HEK293 (cell line): Measurements from ENCODE around the gene TRAF2.
A peak's percentile ranks its signal among the peaks of the same experiment; 100 is the strongest.

Experiments used
- FEZF1 ChIP-seq: fragments of 450-650 bp; formaldehyde crosslinking; IDR thresholded peaks from 2 replicates; pipeline ENCODE4 v1.5.1; 2016; ENCODE audit warnings: missing biosample characterization, missing genetic modification characterization
- GLIS2 ChIP-seq: fragments of 450-650 bp; formaldehyde crosslinking; IDR thresholded peaks from 2 replicates; pipeline ENCODE4 v1.5.1; 2016; ENCODE audit warnings: missing biosample characterization, missing genetic modification characterization
- MEIS1 ChIP-seq: sonication (generic); formaldehyde crosslinking; IDR thresholded peaks from 2 replicates; pipeline ENCODE4 v1.8.1; 2022; ENCODE audit warnings: missing genetic modification reagents, mild to moderate bottlenecking, borderline replicate concordance
- MYNN ChIP-seq: fragments of 450-650 bp; formaldehyde crosslinking; IDR thresholded peaks from 2 replicates; pipeline ENCODE4 v1.5.1; 2016; ENCODE audit warnings: missing biosample characterization, missing genetic modification characterization, borderline replicate concordance
- SCRT2 ChIP-seq: fragments of 450-650 bp; formaldehyde crosslinking; IDR thresholded peaks from 2 replicates; pipeline ENCODE4 v1.5.1; 2016; ENCODE audit warnings: missing biosample characterization, missing genetic modification characterization
- SETDB1 ChIP-seq: IDR thresholded peaks from one replicate; pipeline ENCODE4 v1.6.1; 2017; ENCODE audit warnings: mild to moderate bottlenecking, low read length, moderate library complexity, mixed read lengths; ENCODE audit not compliant: insufficient read length
- YY1 ChIP-seq: fragments of 450-650 bp; formaldehyde crosslinking; IDR thresholded peaks from 2 replicates; pipeline ENCODE4 v1.5.1; 2018; ENCODE audit warnings: missing biosample characterization, missing genetic modification characterization
- ZNF140 ChIP-seq: fragments of 450-650 bp; formaldehyde crosslinking; IDR thresholded peaks from 2 replicates; pipeline ENCODE4 v1.5.1; 2016; ENCODE audit warnings: missing biosample characterization, missing genetic modification characterization
- ZNF157 ChIP-seq: fragments of 450-650 bp; formaldehyde crosslinking; IDR thresholded peaks from 2 replicates; pipeline ENCODE4 v1.5.1; 2016; ENCODE audit warnings: missing biosample characterization, missing genetic modification characterization
- ZNF19 ChIP-seq: fragments of 450-650 bp; formaldehyde crosslinking; IDR thresholded peaks from 2 replicates; pipeline ENCODE4; 2016; ENCODE audit warnings: missing biosample characterization, missing genetic modification characterization, low read depth
- ZNF211 ChIP-seq: fragments of 450-650 bp; formaldehyde crosslinking; IDR thresholded peaks from 2 replicates; pipeline ENCODE4 v1.5.1; 2016; ENCODE audit warnings: low read depth, missing biosample characterization, missing genetic modification characterization
- ZNF274 ChIP-seq, 2 experiments: fragments of 200-500 bp in 1 of 2; fragments of 450-650 bp in 1 of 2; sonication (Bioruptor generic) in 1 of 2; formaldehyde crosslinking in 1 of 2; IDR thresholded peaks; 2 replicates each; pipeline versions ENCODE4 v1.5.1 to v1.6.1; 2014 to 2016; ENCODE audit warnings: borderline replicate concordance in 1 of 2, inconsistent platforms in 1 of 2, low read length in 1 of 2, missing biosample characterization in 1 of 2, missing genetic modification characterization in 1 of 2
- ZNF292 ChIP-seq: fragments of 450-650 bp; formaldehyde crosslinking; IDR thresholded peaks from 2 replicates; pipeline ENCODE4 v1.5.1; 2016; ENCODE audit warnings: low read depth, missing biosample characterization, missing genetic modification characterization, borderline replicate concordance
- ZNF324 ChIP-seq: fragments of 450-650 bp; formaldehyde crosslinking; IDR thresholded peaks from 2 replicates; pipeline ENCODE4 v1.5.1; 2016; ENCODE audit warnings: missing biosample characterization, missing genetic modification characterization
- ZNF426 ChIP-seq: fragments of 450-650 bp; formaldehyde crosslinking; IDR thresholded peaks from 2 replicates; pipeline ENCODE4 v1.5.1; 2017; ENCODE audit warnings: missing biosample characterization, missing genetic modification characterization, mild to moderate bottlenecking, inconsistent platforms, moderate library complexity
- ZNF433 ChIP-seq: fragments of 450-650 bp; formaldehyde crosslinking; IDR thresholded peaks from 2 replicates; pipeline ENCODE4 v1.5.1; 2016; ENCODE audit warnings: missing biosample characterization, missing genetic modification characterization, low read depth
- ZNF544 ChIP-seq: fragments of 450-650 bp; formaldehyde crosslinking; IDR thresholded peaks from 2 replicates; pipeline ENCODE4 v1.5.0; 2017; ENCODE audit warnings: missing biosample characterization, missing genetic modification characterization
- ZNF585B ChIP-seq: fragments of 450-650 bp; formaldehyde crosslinking; IDR thresholded peaks from 2 replicates; pipeline ENCODE4 v1.5.1; 2016; ENCODE audit warnings: missing biosample characterization, missing genetic modification characterization
- ZNF621 ChIP-seq: fragments of 450-650 bp; formaldehyde crosslinking; IDR thresholded peaks from 2 replicates; pipeline ENCODE4 v1.5.1; 2017; ENCODE audit warnings: missing biosample characterization, missing genetic modification characterization
- ZNF626 ChIP-seq: fragments of 450-650 bp; sonication (Bioruptor Pico); formaldehyde crosslinking; IDR thresholded peaks from 2 replicates; pipeline ENCODE4 v1.5.1; 2018; ENCODE audit warnings: missing biosample characterization, missing genetic modification characterization, inconsistent platforms
- ZNF629 ChIP-seq: fragments of 450-650 bp; formaldehyde crosslinking; IDR thresholded peaks from 2 replicates; pipeline ENCODE4 v1.5.1; 2017; ENCODE audit warnings: missing biosample characterization, missing genetic modification characterization
- ZNF785 ChIP-seq: fragments of 450-650 bp; formaldehyde crosslinking; IDR thresholded peaks from 2 replicates; pipeline ENCODE4 v1.5.1; 2016; ENCODE audit warnings: missing biosample characterization, missing genetic modification characterization
- ZNF843 ChIP-seq: fragments of 450-650 bp; formaldehyde crosslinking; IDR thresholded peaks from 2 replicates; pipeline ENCODE4 v1.5.1; 2016; ENCODE audit warnings: missing biosample characterization, missing genetic modification characterization
- TF ChIP-seq, protein P1 (sequence below): fragments of 450-650 bp; formaldehyde crosslinking; conservative IDR thresholded peaks from 2 replicates; pipeline ENCODE4 v1.5.1; 2016; ENCODE audit warnings: low read depth, missing biosample characterization, missing genetic modification characterization
- TF ChIP-seq, protein P2 (sequence below): fragments of 450-650 bp; formaldehyde crosslinking; IDR thresholded peaks from 2 replicates; pipeline ENCODE4 v1.5.1; 2016; ENCODE audit warnings: missing biosample characterization, missing genetic modification characterization
- TF ChIP-seq, protein P3 (sequence below): fragments of 450-650 bp; formaldehyde crosslinking; IDR thresholded peaks from 2 replicates; pipeline ENCODE4 v1.5.1; 2017; ENCODE audit warnings: missing biosample characterization, missing genetic modification characterization
- TF ChIP-seq, protein P4 (sequence below): fragments of 450-650 bp; formaldehyde crosslinking; IDR thresholded peaks from 2 replicates; pipeline ENCODE4 v1.5.1; 2016; ENCODE audit warnings: missing biosample characterization, missing genetic modification characterization
- TF ChIP-seq, protein P5 (sequence below): fragments of 450-650 bp; formaldehyde crosslinking; IDR thresholded peaks from 2 replicates; pipeline ENCODE4 v1.5.1; 2016; ENCODE audit warnings: missing biosample characterization, missing genetic modification characterization, low read depth

TRAF2 gene

DNA sequence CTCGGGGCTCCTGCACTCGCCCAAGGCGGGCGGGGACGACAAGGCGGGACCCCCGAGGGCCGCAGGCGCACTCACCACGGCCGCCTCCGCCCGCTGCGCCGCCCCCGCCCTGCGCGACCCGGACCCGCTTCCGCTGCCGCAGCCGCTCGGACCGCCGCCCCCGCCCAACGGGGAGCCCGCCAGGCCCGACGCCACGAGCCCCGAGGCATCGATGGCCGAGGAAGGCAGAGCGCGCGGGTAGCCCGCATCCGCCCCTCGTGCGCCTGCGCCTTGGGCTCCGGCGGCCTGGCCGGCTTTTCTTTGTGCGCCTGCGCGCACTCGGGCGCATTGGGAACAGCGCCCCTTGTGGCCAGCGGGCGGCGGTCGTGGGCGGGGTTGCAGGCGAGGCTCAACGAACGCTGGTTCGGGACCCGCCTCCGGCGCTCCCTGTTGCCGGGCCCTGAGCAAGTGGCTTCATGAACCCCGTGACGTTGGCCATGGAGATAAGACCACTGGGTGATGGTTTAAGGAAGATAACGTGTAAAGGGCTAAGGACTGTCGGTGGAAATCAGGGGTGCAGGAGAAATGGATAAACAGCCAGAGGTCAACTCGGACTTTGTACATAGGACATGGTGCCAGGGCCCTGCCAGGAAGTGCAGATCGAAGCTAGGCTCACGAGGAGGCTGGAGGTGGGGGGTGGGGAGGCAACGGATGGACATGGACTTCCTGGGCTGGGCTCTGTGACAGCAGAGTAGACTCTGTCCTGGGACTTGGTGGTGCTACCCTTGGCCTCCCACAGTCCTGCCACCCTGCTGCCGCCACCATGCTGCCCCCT is 58.4 kb downstream of the TRAF2 start, which contains the start of the genes C8G and FBXW5 (continued):
- TF ChIP-seq, protein P1, sequence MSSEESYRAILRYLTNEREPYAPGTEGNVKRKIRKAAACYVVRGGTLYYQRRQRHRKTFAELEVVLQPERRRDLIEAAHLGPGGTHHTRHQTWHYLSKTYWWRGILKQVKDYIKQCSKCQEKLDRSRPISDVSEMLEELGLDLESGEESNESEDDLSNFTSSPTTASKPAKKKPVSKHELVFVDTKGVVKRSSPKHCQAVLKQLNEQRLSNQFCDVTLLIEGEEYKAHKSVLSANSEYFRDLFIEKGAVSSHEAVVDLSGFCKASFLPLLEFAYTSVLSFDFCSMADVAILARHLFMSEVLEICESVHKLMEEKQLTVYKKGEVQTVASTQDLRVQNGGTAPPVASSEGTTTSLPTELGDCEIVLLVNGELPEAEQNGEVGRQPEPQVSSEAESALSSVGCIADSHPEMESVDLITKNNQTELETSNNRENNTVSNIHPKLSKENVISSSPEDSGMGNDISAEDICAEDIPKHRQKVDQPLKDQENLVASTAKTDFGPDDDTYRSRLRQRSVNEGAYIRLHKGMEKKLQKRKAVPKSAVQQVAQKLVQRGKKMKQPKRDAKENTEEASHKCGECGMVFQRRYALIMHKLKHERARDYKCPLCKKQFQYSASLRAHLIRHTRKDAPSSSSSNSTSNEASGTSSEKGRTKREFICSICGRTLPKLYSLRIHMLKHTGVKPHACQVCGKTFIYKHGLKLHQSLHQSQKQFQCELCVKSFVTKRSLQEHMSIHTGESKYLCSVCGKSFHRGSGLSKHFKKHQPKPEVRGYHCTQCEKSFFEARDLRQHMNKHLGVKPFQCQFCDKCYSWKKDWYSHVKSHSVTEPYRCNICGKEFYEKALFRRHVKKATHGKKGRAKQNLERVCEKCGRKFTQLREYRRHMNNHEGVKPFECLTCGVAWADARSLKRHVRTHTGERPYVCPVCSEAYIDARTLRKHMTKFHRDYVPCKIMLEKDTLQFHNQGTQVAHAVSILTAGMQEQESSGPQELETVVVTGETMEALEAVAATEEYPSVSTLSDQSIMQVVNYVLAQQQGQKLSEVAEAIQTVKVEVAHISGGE (tag by site-specific recombination), result no peak
- TF ChIP-seq FEZF1 (tag by site-specific recombination) (no peak), ZNF157 (tag by site-specific recombination) (no peak), ZNF785 (tag by site-specific recombination) (no peak), GLIS2 (no peak), ZNF19 (tag by site-specific recombination) (no peak), ZNF211 (tag by site-specific recombination) (no peak), ZNF433 (tag by site-specific recombination) (no peak), ZNF544 (tag by site-specific recombination) (no peak), ZNF274 (IDR thresholded peaks at IDR 0.05; ENCODE audit: low read length) (no peak), ZNF274 (tag by site-specific recombination; IDR thresholded peaks at IDR 0.05; ENCODE audit: borderline replicate concordance) (no peak), YY1 (tag by site-specific recombination) (0 out of 2 replicates have a peak, but pooled peaks have one; percentile 29), ZNF140 (tag by site-specific recombination) (no peak), ZNF629 (peak; percentile 50), ZNF292 (tag by site-specific recombination) (no peak), MYNN (no peak), ZNF843 (tag by site-specific recombination) (peak; percentile 46), ZNF626 (tag by site-specific recombination) (no peak), SCRT2 (tag by site-specific recombination) (peak; percentile 73), ZNF585B (no peak), SETDB1 (no peak), ZNF426 (no peak), ZNF621 (no peak), ZNF324 (no peak), MEIS1 (CRISPR knock-in tag) (no peak)
- TF ChIP-seq, protein P2, sequence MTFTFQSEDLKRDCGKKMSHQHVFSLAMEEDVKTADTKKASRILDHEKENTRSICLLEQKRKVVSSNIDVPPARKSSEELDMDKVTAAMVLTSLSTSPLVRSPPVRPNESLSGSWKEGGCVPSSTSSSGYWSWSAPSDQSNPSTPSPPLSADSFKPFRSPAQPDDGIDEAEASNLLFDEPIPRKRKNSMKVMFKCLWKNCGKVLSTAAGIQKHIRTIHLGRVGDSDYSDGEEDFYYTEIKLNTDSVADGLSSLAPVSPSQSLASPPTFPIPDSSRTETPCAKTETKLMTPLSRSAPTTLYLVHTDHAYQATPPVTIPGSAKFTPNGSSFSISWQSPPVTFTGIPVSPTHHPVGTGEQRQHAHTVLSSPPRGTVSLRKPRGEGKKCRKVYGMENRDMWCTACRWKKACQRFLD (tag by site-specific recombination), result no peak
- TF ChIP-seq, protein P3, sequence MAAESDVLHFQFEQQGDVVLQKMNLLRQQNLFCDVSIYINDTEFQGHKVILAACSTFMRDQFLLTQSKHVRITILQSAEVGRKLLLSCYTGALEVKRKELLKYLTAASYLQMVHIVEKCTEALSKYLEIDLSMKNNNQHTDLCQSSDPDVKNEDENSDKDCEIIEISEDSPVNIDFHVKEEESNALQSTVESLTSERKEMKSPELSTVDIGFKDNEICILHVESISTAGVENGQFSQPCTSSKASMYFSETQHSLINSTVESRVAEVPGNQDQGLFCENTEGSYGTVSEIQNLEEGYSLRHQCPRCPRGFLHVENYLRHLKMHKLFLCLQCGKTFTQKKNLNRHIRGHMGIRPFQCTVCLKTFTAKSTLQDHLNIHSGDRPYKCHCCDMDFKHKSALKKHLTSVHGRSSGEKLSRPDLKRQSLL (tag by site-specific recombination), result no peak
- TF ChIP-seq, protein P4, sequence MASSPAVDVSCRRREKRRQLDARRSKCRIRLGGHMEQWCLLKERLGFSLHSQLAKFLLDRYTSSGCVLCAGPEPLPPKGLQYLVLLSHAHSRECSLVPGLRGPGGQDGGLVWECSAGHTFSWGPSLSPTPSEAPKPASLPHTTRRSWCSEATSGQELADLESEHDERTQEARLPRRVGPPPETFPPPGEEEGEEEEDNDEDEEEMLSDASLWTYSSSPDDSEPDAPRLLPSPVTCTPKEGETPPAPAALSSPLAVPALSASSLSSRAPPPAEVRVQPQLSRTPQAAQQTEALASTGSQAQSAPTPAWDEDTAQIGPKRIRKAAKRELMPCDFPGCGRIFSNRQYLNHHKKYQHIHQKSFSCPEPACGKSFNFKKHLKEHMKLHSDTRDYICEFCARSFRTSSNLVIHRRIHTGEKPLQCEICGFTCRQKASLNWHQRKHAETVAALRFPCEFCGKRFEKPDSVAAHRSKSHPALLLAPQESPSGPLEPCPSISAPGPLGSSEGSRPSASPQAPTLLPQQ, result peak; percentile 48; the same call in 1 of the 2 replicates
- TF ChIP-seq, protein P5, sequence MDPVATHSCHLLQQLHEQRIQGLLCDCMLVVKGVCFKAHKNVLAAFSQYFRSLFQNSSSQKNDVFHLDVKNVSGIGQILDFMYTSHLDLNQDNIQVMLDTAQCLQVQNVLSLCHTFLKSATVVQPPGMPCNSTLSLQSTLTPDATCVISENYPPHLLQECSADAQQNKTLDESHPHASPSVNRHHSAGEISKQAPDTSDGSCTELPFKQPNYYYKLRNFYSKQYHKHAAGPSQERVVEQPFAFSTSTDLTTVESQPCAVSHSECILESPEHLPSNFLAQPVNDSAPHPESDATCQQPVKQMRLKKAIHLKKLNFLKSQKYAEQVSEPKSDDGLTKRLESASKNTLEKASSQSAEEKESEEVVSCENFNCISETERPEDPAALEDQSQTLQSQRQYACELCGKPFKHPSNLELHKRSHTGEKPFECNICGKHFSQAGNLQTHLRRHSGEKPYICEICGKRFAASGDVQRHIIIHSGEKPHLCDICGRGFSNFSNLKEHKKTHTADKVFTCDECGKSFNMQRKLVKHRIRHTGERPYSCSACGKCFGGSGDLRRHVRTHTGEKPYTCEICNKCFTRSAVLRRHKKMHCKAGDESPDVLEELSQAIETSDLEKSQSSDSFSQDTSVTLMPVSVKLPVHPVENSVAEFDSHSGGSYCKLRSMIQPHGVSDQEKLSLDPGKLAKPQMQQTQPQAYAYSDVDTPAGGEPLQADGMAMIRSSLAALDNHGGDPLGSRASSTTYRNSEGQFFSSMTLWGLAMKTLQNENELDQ (tag by site-specific recombination), result no peak
